ENCODE results near the gene NCCRP1.

Gene NCCRP1

DNA sequence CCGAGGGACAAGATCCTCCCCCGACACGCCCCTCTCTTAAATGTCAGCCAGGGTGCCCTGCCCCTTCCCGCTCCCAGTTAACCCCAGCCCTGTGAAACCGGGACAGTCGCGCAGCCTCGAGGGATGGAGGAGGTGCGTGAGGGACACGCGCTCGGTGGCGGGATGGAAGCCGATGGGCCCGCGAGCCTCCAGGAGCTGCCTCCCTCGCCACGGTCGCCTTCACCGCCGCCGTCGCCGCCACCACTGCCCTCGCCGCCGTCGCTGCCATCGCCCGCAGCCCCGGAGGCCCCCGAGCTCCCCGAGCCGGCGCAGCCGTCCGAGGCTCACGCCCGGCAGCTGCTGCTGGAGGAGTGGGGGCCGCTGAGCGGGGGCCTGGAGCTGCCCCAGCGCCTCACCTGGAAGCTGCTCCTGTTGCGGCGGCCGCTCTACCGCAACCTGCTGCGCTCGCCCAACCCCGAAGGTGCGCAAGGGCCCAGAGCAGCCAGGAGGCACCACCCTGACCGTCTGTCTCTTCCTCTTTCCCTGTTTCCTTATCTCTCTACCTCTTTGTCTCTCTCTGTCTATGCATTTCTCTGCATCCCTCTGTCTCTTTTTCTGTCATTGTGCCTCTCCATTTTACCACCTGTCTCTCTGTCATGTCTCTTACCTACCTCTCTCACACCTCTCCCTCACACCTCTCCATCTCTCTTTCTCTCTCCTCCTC, at the start of gene NCCRP1:
NCCRP1 (plus strand) TSS at position 105 of the 703 bp plus-strand sequence; CDS start at position 124, 19 bp downstream.
- DNase-seq: no peak

- DNase-seq: no peak
Observed at GRCh38 chr19:39147480-39147879, 49.3 kb upstream of the NCCRP1 start.

DNA sequence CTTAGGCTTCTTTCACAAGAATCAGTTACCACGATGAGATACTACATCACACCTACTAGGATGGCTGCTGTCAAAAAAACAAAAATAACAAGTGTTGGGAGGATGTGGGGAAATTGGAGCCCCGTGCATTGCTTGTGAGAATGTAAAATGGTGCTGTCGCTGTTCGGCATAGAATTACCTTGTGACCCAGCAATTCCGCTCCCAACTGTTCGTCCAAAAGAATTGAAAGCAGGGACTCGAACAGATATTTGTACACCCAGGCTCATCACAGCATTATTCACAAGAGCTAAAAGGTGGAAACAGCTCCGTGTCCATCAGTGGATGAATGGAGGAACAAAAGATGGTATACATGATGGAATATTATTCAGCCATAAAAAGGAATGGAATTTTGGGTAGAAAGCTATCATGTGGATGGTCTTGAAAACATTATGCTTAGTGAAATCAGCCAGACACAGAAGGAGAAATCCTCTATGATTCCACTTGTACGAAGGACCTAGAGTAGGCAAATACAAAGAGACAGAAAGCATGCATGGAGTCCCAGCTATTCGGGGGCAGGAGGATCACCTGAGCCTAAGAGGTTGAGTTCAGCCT, 47.7 kb upstream of the NCCRP1 start:
- DNase-seq: no peak

- DNase-seq: no peak
Observed at GRCh38 chr19:39150235-39150634, 46.5 kb upstream of the NCCRP1 start.

DNA sequence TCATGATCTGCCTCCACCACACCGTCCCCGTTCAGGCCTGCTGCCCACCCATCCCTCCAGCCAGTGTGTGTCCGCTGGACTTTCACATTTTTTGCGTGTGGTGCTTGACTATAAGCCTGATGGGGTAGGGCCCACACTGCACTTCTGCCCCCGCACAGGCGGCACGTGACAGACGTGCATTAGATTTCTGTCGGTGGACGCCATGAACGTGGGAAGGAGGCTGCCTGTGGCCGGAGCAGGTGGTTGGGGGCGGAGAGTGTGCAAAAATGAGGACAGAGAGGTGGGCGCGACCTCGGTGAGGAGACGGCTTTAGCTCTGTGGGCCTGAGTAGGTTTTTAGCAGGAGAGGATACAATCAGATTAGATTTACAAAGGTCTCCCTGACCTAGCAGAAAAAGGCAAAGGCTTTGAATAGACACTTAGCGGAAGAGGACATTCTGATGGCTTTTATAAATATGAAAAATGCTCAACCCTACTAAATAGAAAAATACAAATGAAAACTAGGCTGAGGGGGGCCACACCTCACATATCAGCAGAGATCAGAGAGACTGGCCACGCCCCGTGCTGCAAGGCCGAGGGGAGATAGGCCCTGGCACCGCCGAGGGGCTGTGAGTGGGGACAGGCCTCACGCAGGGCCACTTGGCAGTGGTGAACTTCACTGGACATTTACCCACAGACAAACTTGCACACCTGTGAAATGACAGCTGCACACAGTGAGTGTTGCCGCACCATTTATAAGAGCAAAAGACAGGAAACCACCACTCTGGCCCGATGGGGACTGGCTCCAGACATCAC, 45.8 kb upstream of the NCCRP1 start:
- DNase-seq: no peak

GRCh38 chr19:39152066-39152465, 44.7 kb upstream of the NCCRP1 start:
- no peak for DNase-seq

GRCh38 chr19:39154100-39154628, 42.6 kb upstream of the NCCRP1 start:
- no peak for DNase-seq

DNA sequence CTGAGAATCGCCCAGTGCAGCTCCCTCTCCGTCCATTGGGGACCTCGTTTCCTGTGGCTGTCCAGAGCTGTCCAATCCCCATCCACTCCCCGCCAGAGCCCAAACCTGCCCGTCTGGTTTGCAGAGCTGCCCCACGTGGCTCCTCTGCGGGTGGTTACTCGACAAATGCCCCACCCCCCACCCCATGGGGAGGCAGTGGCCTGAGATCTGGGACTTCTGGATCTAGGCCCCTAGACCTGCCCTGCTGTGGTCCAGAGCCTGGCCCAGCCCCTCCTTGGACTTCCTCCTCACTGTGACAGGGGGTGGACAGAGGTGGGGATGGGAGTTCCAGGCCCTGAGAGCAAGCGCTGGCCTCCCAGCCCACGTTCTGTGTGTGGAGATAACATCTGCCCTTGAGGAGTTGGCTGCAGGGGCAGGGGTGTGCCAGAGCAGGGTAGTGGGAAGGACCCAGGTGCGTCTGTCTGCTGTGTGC, 42.1 kb upstream of the NCCRP1 start:
- DNase-seq: no peak

DNA sequence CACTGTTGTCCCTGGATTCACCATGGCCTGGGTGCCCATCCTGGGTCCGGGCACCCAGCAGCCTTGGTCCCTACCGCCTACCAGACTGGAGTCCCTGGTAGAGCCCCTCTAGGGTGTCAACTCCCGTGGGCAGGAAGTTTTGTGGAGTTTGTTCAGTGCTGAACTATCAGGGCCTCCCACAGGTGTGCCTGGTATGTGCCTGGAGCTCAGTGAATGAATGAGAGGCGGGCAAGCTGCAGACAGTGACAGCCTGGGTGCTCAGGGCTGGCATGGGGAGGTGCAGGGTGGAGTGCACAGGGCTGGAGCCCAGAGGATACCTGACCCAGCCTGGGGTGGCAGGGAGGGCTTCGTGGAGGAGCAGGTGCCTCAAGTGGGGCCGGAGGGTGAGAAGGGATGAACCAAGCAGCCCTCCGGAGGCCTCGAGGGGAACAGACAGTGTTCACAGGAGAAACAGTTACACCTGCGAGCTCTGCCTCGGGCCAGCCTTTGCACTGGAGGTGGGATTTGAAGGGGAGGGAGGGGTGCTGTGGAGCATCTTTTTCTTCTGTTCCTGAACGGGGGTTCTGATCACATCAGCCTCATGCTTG, 41.6 kb upstream of the NCCRP1 start:
- no peak for DNase-seq

- no peak for DNase-seq
Observed at GRCh38 chr19:39155741-39156140, 41.0 kb upstream of the NCCRP1 start.

DNA sequence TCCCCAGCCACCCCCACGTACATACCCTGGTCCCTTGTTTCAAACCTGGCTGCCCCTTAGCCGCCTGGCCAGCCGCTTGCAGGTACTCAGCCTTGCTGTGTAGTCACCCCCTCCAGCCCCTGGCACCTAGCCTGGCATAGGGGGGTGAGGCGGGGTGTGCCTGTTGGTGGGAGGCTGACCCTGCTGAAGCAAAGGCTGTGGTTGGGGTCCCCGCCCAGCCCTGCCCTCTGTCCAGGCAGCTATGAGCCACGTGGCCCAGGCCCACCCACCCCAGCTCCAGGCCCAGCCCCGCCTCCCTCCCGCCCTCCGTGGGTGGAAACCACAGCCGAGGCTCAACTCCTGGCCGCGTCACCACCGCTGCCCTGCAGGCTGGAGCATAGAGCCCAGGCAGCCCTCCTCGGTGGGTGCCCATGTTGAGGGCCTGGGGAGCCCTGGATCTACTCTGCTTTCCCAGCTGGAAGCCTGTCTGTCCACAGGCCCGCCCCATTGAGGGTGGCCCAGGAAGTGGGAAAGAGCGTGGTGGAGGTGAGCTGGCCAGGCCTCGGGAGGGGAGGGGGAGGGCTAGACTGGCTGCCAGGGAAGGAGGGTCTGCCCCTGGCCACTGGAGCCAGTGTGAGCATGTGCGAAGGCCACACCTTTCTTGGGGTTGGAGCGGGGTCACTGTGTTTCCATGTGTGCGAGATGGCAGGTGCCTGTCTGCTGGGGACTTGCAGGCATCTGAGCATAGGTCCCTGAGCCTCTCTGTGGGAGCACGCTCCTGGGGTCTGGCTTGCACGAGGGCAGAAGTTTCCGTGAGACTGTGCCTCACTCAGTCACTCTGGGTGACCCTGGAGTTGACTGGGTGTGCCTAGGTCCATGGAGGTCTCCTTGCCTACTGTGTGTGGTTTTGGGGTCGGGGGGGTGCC, 40.2 kb upstream of the NCCRP1 start:
- DNase-seq: no peak

DNA sequence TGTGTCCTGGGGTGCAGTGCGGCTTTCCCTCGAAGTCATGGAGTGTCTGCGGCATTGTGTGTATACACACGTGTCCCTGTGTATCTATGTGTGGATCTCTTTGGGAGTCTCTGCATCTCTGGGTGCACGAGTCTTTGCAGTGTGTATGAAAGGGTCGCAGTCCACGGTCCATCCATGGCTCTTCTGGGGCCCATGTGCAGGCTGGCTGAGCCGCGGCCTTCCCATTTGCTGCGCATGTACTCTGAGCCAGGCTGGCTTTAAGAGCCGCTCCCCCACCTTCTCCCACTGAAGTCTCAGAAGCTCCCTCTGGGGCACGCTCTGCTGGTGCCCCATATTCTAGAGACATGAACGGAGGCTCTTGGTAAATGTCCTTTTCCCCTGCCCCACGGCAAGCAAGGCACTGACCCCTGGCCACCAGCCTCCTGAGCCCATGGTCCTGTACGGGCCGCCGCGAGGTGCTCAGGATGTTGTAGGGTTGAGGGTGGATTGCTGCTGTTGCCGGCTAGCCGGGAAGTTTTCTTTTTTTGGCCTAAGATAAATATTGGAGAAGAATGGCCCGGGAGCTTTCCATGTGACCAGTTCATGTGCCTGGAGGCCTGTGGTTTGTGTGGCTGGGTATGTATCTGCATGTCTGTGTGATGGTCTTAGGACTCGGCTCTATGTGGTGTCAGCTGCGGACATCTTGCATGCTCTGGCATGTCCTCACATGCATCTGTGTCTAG, 39.3 kb upstream of the NCCRP1 start:
- no peak for DNase-seq

DNA sequence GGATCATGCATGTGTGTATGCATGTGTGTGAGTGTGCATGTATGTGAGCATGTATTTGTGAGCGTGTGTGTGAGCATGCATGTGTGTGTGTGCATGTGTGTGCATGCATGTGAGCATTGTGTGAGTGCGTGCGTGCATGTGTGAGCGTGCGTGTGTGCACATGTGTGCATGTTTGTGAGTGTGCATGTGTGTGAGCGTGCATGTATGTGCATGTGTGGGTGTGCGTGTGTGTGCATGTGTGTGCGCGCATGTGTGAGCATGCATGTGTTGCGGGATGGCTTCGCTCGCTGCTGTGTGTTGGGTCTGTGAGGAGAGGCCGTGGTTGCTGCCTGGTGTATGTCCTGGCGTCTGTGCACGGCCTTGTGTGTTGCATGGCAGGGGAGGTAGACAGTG, 38.8 kb upstream of the NCCRP1 start:
- DNase-seq: no peak

DNA sequence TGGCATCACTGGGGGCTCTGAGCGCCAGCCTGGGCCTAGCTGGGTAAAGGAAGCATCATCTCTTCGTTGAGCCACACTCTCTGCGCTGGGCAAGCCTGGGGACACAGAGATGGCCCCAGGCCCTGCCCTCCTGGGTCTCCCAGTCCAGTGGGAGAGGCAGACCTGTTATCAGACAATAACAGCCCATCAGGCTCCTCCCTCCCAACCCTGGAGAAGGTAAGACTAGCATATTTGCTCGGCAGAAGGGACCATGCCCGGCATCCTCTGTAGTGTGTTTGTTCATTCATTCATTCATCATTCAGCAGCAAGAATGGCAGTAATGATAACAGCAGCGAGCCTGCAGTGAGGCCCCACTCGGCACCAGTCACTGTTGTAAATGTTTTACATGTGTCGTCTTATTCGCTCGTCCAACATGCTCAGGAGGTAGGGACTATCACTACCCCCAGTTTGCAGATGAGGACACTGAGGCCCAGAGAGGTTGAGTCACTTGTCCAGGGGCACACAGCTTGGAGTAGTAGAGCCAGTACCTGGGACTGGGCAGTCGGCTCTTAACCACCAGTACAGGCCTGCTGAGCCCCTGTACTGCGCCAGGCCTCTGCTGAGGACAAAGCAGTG, 38.0 kb upstream of the NCCRP1 start:
- no peak for DNase-seq

DNA sequence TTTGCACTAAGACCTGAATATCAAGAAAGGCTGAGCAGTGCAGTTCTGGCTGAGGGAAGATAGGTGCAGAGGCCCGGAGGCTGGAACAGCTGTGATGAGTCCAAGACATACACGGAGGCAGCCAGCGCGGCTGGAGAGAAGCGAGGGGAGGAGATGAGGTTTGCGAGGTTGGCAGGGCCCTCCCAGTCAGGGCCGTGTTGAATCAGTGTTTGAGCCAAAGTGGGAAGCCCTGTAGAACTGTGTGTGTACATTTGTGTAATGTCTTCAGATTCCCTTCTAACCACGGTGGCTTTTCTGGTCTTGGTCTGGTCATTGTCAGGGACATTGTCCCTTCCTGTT, 36.3 kb upstream of the NCCRP1 start:
- DNase-seq: no peak

- no peak for DNase-seq
Observed at GRCh38 chr19:39160889-39161672, 35.7 kb upstream of the NCCRP1 start.

- DNase-seq: no peak
Observed at GRCh38 chr19:39162441-39163043, 34.2 kb upstream of the NCCRP1 start.

- DNase-seq: no peak
Observed at GRCh38 chr19:39163621-39164020, 33.1 kb upstream of the NCCRP1 start.

DNA sequence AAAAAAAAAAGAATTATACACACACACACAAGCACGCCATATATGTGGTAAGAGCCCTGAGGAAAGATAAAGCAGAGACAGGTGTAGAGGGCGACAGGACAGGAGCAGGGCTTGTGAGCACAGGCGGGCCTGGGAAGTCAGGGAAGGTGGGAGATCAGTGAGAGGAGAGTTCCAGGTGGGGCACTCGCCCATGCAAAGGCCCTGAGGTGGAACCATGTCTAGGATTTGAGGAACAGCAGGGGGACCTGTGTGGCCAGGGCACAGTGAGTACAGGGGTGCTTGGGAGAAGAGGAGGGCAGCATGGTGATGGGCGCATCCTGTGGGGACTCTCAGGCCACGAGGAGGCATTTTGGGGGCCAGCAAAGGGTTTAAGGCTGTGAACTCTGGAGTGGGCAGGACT, 32.5 kb upstream of the NCCRP1 start:
- DNase-seq: no peak

GRCh38 chr19:39165857-39166256, 30.9 kb upstream of the NCCRP1 start:
- no peak for DNase-seq

Measured in GDM1 (cell line).